SIG-M5 treated with dmso at 0.1 percent for 504 hours (cell line): ENCODE measurements around the gene CCDC85B.
"Not testable (repeated sequence)": the region's sequence is repeated elsewhere in the genome, so short reads cannot be mapped to it uniquely, and the experiment has no call there.

ENCODE experiments used
- DNase-seq: peaks from one replicate; lab custom pipeline; 2025; ENCODE audit not compliant: unreplicated experiment; lab: John Stamatoyannopoulos, UW

Gene CCDC85B

GRCh38 chr11:65890324-65891218, at the start of gene CCDC85B:
CCDC85B (plus strand) TSS chr11:65890673; CDS start chr11:65890784, 111 bp downstream.
- DNase-seq = peak; percentile 92

- no peak for DNase-seq
Observed at GRCh38 chr11:65842144-65842543, 48.3 kb upstream of the CCDC85B start.

- DNase-seq = no peak
Observed at GRCh38 chr11:65843811-65844210, 46.7 kb upstream of the CCDC85B start.

- no peak for DNase-seq
Observed at GRCh38 chr11:65844231-65844872, 46.1 kb upstream of the CCDC85B start.

GRCh38 chr11:65847746-65848145, 42.7 kb upstream of the CCDC85B start:
- no peak for DNase-seq

GRCh38 chr11:65848693-65849092, 41.8 kb upstream of the CCDC85B start:
- not testable (repeated sequence) for DNase-seq

GRCh38 chr11:65849366-65849765, 41.1 kb upstream of the CCDC85B start:
- DNase-seq = no peak

GRCh38 chr11:65849771-65850216, 40.7 kb upstream of the CCDC85B start:
- DNase-seq = no peak

- DNase-seq = no peak
Observed at GRCh38 chr11:65850217-65851082, 40.0 kb upstream of the CCDC85B start.

GRCh38 chr11:65851083-65851579, 39.3 kb upstream of the CCDC85B start:
- peak; percentile 19 for DNase-seq

- no peak for DNase-seq
Observed at GRCh38 chr11:65851811-65852507, 38.5 kb upstream of the CCDC85B start.

GRCh38 chr11:65852508-65853245, 37.8 kb upstream of the CCDC85B start:
- no peak for DNase-seq

GRCh38 chr11:65853246-65853979, 37.1 kb upstream of the CCDC85B start:
- no peak for DNase-seq

GRCh38 chr11:65854161-65854592, 36.3 kb upstream of the CCDC85B start:
- no peak for DNase-seq

- DNase-seq = no peak
Observed at GRCh38 chr11:65854852-65855837, 35.3 kb upstream of the CCDC85B start.

- no peak for DNase-seq
Observed at GRCh38 chr11:65855927-65856363, 34.5 kb upstream of the CCDC85B start.

GRCh38 chr11:65856689-65857499, 33.6 kb upstream of the CCDC85B start:
- DNase-seq = peak; percentile 78
